Endothelial cell of umbilical vein (primary cell): ENCODE results near the gene EPS8L1. TPM values are rescaled to one million over a fixed set of nuclear protein-coding genes. Genes with fewer than 3 reads are reported as not detected.

ENCODE experiments used
- BruUV-seq: library from RNA; stranded (reverse); fragments of 400-500 nt; replicated peaks from 2 replicates; lab custom pipeline; 2021; lab: Mats Ljungman, UMichigan
- CTCF ChIA-PET: fragments of 300-600, 350-600 bp; sonication (Branson Sonifier 250); formaldehyde crosslinking; loops from one replicate; lab custom pipeline; 2021; ENCODE audit warnings: antibody characterized with exemption, inconsistent platforms; lab: Charles Lee
- POLR2A ChIA-PET: fragments of 300-600, 350-600 bp; sonication (Branson Sonifier 250); formaldehyde crosslinking; loops from one replicate; lab custom pipeline; 2021; ENCODE audit warnings: antibody characterized with exemption, inconsistent platforms; lab: Charles Lee
- DNase-seq: peaks from one replicate; pipeline ENCODE4 v3.0.0-alpha.2; 2011; ENCODE audit warnings: low read depth, low spot score
- FAIRE-seq: peaks from 2 replicates; lab custom pipeline; 2011; peaks lifted over from hg19 to GRCh38; lab: Jason Lieb, UNC
- H2AFZ ChIP-seq: 2 replicates; pipeline ENCODE4 v1.6.0; 2012; ENCODE audit warnings: low read depth, low read length, control low read depth, inconsistent platforms
- H3K27ac ChIP-seq: 2 replicates; pipeline ENCODE4 v1.5.1; 2011; ENCODE audit warnings: low read depth, mild to moderate bottlenecking, control low read depth, low read length, moderate library complexity; ENCODE audit not compliant: insufficient read depth
- H3K27me3 ChIP-seq, 2 experiments: 2 replicates each; pipeline versions ENCODE4 v1.6.0 to v1.6.1; 2011; ENCODE audit warnings: low read length in 2 of 2, mixed read lengths in 1 of 2; ENCODE audit not compliant: control insufficient read depth in 2 of 2, insufficient read depth in 2 of 2
- H3K36me3 ChIP-seq, 2 experiments: 2 replicates in 1 of 2; 3 replicates in 1 of 2; pipeline ENCODE4 v1.5.1; 2011; ENCODE audit warnings: low read length in 2 of 2, mild to moderate bottlenecking in 1 of 2, moderate library complexity in 1 of 2; ENCODE audit not compliant: control insufficient read depth in 2 of 2, insufficient read depth in 2 of 2; ENCODE audit errors: extremely low read depth in 1 of 2
- H3K4me1 ChIP-seq: 3 replicates; pipeline ENCODE4 v1.5.1; 2011; ENCODE audit warnings: mild to moderate bottlenecking, low read length; ENCODE audit not compliant: control insufficient read depth, insufficient read depth; ENCODE audit errors: extremely low read depth
- H3K4me2 ChIP-seq: 2 replicates; pipeline ENCODE4 v1.6.1; 2011; ENCODE audit warnings: low read length, control low read depth, mixed read lengths; ENCODE audit not compliant: insufficient read depth
- H3K4me3 ChIP-seq, 3 experiments: fragments of 200-600 bp in 1 of 3; sonication (generic), shearing (Covaris generic) in 1 of 3; replicated peaks in 1 of 3; 2 replicates each; pipeline ENCODE4 v1.5.1; 2011 to 2016; ENCODE audit warnings: control low read depth in 3 of 3, low read length in 3 of 3, mild to moderate bottlenecking in 2 of 3, inconsistent platforms in 1 of 3, low read depth in 1 of 3, moderate library complexity in 1 of 3; ENCODE audit not compliant: insufficient read depth in 1 of 3
- H3K79me2 ChIP-seq: 2 replicates; pipeline ENCODE4 v1.6.0; 2012; ENCODE audit warnings: low read length, inconsistent platforms; ENCODE audit not compliant: control insufficient read depth, insufficient read depth
- H3K9ac ChIP-seq: replicated peaks from 2 replicates; pipeline ENCODE3; 2011; ENCODE audit warnings: low read length, control low read depth; ENCODE audit not compliant: insufficient read depth; ENCODE audit errors: extremely low read depth
- H3K9me1 ChIP-seq: replicated peaks from 3 replicates; pipeline ENCODE4 v1.6.0; 2011; ENCODE audit warnings: mild to moderate bottlenecking, low read length; ENCODE audit not compliant: control insufficient read depth, insufficient read depth; ENCODE audit errors: extremely low read depth
- H3K9me3 ChIP-seq: replicated peaks from 2 replicates; pipeline ENCODE4 v1.5.1; 2012; ENCODE audit warnings: low read length, inconsistent platforms; ENCODE audit not compliant: control insufficient read depth, insufficient read depth
- H4K20me1 ChIP-seq: replicated peaks from 2 replicates; pipeline ENCODE3; 2011; ENCODE audit warnings: mild to moderate bottlenecking, low read length; ENCODE audit not compliant: control insufficient read depth, insufficient read depth; ENCODE audit errors: extremely low read depth
- EZH2 ChIP-seq: IDR thresholded peaks from 2 replicates; pipeline ENCODE4 v1.6.1; 2012; ENCODE audit warnings: borderline replicate concordance, low read depth, mild to moderate bottlenecking, moderate library complexity, low read length, inconsistent platforms; ENCODE audit not compliant: severe bottlenecking
- FOS ChIP-seq: IDR thresholded peaks from 2 replicates; pipeline ENCODE4 v1.6.1; 2011; ENCODE audit warnings: mild to moderate bottlenecking, low read length, moderate library complexity, borderline replicate concordance; ENCODE audit not compliant: insufficient read depth
- GATA2 ChIP-seq: IDR thresholded peaks from 2 replicates; pipeline ENCODE4 v1.7.0; 2011; ENCODE audit warnings: low read depth, mild to moderate bottlenecking, moderate library complexity, mixed read lengths, low read length; ENCODE audit not compliant: insufficient read length, insufficient read depth
- JUN ChIP-seq: IDR thresholded peaks from 2 replicates; pipeline ENCODE4 v1.6.1; 2011; ENCODE audit warnings: borderline replicate concordance, low read depth; ENCODE audit not compliant: insufficient read length, insufficient read depth
- MYC ChIP-seq: IDR thresholded peaks from one replicate; pipeline ENCODE4 v1.6.1; 2011; ENCODE audit warnings: mild to moderate bottlenecking, low read depth, low read length
- POLR2A ChIP-seq: IDR thresholded peaks from 2 replicates; pipeline ENCODE4 v1.6.1; 2012; ENCODE audit warnings: low read depth, mild to moderate bottlenecking, control low read depth, low read length
- POLR2AphosphoS5 ChIP-seq: IDR thresholded peaks from 2 replicates; pipeline ENCODE4 v1.6.1; 2012; ENCODE audit warnings: low read depth, mild to moderate bottlenecking, control low read depth, low read length, moderate library complexity; ENCODE audit not compliant: insufficient read depth
- dilution Hi-C: fragments of 300-500 bp; cut with MboI; formaldehyde crosslinking; loops from one replicate; pipeline ENCODE4 v1.15.0; 2019; ENCODE audit warnings: low sequenced_read_pairs; ENCODE audit not compliant: extremely low pct_ligation_motif_present
- intact Hi-C: fragments of 100-400 bp; cut with micrococcal nuclease; formaldehyde crosslinking; loops from one replicate; pipeline ENCODE4 v1.10.0; 2022
- polyA plus RNA-seq, 4 experiments: library from polyadenylated mRNA; depleted of rRNA in 3 of 4; stranded (reverse) in 3 of 4; unstranded in 1 of 4; fragments of >200 nt; gene quantifications; 2 replicates each; pipeline versions ENCODE4 v1.2.1 to v1.2.3, GENCODE V29; 2011 to 2012; ENCODE audit warnings: missing spikeins in 1 of 4
- total RNA-seq: library from RNA; stranded (reverse); gene quantifications from 2 replicates; pipeline ENCODE4 v1.2.3, GENCODE V29; 2021
- TF ChIP-seq, protein P1 (sequence below), 2 donors: IDR thresholded peaks; 1 replicate in 1 of 2; 2 replicates in 1 of 2; pipeline ENCODE4 v1.5.1; 2011; ENCODE audit warnings: low read length in 2 of 2, mild to moderate bottlenecking in 2 of 2, moderate library complexity in 2 of 2, control low read depth in 1 of 2, inconsistent platforms in 1 of 2, low read depth in 1 of 2; ENCODE audit not compliant: insufficient read depth in 1 of 2; ENCODE audit errors: extremely low read depth in 1 of 2
- TF ChIP-seq, protein P2 (sequence below): IDR thresholded peaks from 2 replicates; pipeline ENCODE4 v1.6.1; 2011; ENCODE audit not compliant: insufficient read depth, insufficient read length

EPS8L1 gene
- total and polyA plus RNA-seq, 2 donors (not counting 3 experiments of a cell fraction or from before 2014, with no cell fraction given), result 15.9 to 28.9 TPM

- H3K36me3 ChIP-seq, result no peaks in the 10 kb centered on the region
- FAIRE-seq (no peak), DNase-seq (no peak)
- H3K4me1 ChIP-seq, result peaks cover 15% of the 10 kb centered on the region
- intact Hi-C loops, result no loop called here
- no peak overlapping the region for H3K27ac ChIP-seq
- POLR2A ChIA-PET, result interaction anchor here (0.7 kb wide), 1 partner anchor 14 kb away, joined by 4 read pairs; the partner anchor contains the start of gene RDH13
- H3K9me3 ChIP-seq, result no peaks in the 10 kb centered on the region
- no peaks in the 10 kb centered on the region for H3K9me1 ChIP-seq
- no peaks in the 10 kb centered on the region for H3K27me3 ChIP-seq
- no peak overlapping the region for H3K4me3 ChIP-seq
- no peak overlapping the region for H2AFZ ChIP-seq
- no peaks in the 10 kb centered on the region for H3K79me2 ChIP-seq
- no peak overlapping the region for H3K4me2 ChIP-seq
- no peaks in the 10 kb centered on the region for H4K20me1 ChIP-seq
- dilution Hi-C loops, result no loop called here
- H3K9ac ChIP-seq, result no peak overlapping the region
- TF ChIP-seq POLR2AphosphoS5 (no peak), GATA2 (no peak), MYC (no peak), EZH2 (no peak)
- TF ChIP-seq, protein P1, sequence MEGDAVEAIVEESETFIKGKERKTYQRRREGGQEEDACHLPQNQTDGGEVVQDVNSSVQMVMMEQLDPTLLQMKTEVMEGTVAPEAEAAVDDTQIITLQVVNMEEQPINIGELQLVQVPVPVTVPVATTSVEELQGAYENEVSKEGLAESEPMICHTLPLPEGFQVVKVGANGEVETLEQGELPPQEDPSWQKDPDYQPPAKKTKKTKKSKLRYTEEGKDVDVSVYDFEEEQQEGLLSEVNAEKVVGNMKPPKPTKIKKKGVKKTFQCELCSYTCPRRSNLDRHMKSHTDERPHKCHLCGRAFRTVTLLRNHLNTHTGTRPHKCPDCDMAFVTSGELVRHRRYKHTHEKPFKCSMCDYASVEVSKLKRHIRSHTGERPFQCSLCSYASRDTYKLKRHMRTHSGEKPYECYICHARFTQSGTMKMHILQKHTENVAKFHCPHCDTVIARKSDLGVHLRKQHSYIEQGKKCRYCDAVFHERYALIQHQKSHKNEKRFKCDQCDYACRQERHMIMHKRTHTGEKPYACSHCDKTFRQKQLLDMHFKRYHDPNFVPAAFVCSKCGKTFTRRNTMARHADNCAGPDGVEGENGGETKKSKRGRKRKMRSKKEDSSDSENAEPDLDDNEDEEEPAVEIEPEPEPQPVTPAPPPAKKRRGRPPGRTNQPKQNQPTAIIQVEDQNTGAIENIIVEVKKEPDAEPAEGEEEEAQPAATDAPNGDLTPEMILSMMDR (IDR thresholded peaks at IDR 0.05; ENCODE audit: extremely low read depth in 1 of 2, insufficient read depth in 1 of 2, low read depth in 1 of 2, low read length in 2 of 2), result no peak
- no TSS peak for BruUV-seq
- CTCF ChIA-PET, result no interaction called here
These were observed 1.4 kb downstream of the EPS8L1 start for GRCh38 chr19:55077106-55077505.

- intact Hi-C loops (no loop called here), dilution Hi-C loops (no loop called here)
- Histone ChIP-seq H3K9me1 (no peaks in the 10 kb centered on the region), H2AFZ (no peak overlapping the region), H3K4me1 (peaks cover 18% of the 10 kb centered on the region), H3K4me3 (no peak overlapping the region), H3K27ac (no peak overlapping the region), H3K79me2 (no peaks in the 10 kb centered on the region), H4K20me1 (no peaks in the 10 kb centered on the region), H3K9ac (no peak overlapping the region), H3K36me3 (no peaks in the 10 kb centered on the region), H3K27me3 (peaks cover 0 to 3% of the 10 kb centered on the region in 2 experiments), H3K4me2 (no peak overlapping the region), H3K9me3 (no peaks in the 10 kb centered on the region)
- no peak for DNase-seq
- CTCF ChIA-PET, result interaction anchor here (2.4 kb wide), 1 partner anchor 11 kb away, joined by 9 read pairs; no protein-coding TSS in a partner anchor
- FAIRE-seq, result no peak
- TF ChIP-seq MYC (no peak), GATA2 (no peak), FOS (no peak), POLR2AphosphoS5 (no peak), EZH2 (no peak), POLR2A (no peak), JUN (no peak)
- TF ChIP-seq, protein P2, sequence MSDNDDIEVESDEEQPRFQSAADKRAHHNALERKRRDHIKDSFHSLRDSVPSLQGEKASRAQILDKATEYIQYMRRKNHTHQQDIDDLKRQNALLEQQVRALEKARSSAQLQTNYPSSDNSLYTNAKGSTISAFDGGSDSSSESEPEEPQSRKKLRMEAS, result no peak
- TF ChIP-seq, protein P1 (IDR thresholded peaks at IDR 0.05; ENCODE audit: extremely low read depth in 1 of 2, insufficient read depth in 1 of 2, low read depth in 1 of 2, low read length in 2 of 2), result no peak
- BruUV-seq, result no TSS peak
- POLR2A ChIA-PET, result no interaction called here
These were observed 3.3 kb downstream of the EPS8L1 start for GRCh38 chr19:55078996-55079395.
